ENCODE data around the gene MYBPHL. TPM values are rescaled to one million over a fixed set of nuclear protein-coding genes. Genes with fewer than 3 reads are reported as not detected.

The MYBPHL gene
- total RNA-seq, 4 donors from 2014 or later = not detected

- Histone ChIP-seq H3K27me3 (peaks cover 2% of the 10 kb centered on the region), H3K27ac (no peak overlapping the region), H3K4me3 (no peak overlapping the region), H3K9me3 (no peaks in the 10 kb centered on the region), H3K36me3 (no peaks in the 10 kb centered on the region), H3K4me1 (peaks cover 0 to 8% (median 4%) of the 10 kb centered on the region in 4 donors)
- WGBS, 2 donors (ENCODE audit: low coverage in 1 of 2) = 93% methylated on average over 16 of the region's 16 CpGs; no CpG with 5 or more reads in 1 of the 2 donors
- in situ Hi-C loops (cut with MboI; ENCODE audit: low pct_ligation_motif_present in 1 of 4, low pct_unique_long_range_greater_than_20kb in 1 of 4, low sequenced_read_pairs in 3 of 4) = loop anchor here in 1 of 4 donors (25.0 kb wide), 1 partner anchor 116 kb away; no protein-coding TSS in a partner anchor
- TF ChIP-seq POLR2AphosphoS5 (IDR thresholded peaks at IDR 0.05) (no peak), POLR2A (IDR thresholded peaks at IDR 0.05) (no peak), EP300 (IDR thresholded peaks at IDR 0.05; ENCODE audit: low read depth) (no peak), CTCF (IDR thresholded peaks at IDR 0.05) (no peak)
- no peak for DNase-seq
- intact Hi-C loops (cut with DNase I; ENCODE audit: low total_unique reads) = no loop called here
Measured at GRCh38 chr1:109296782-109297181, 10.0 kb downstream of the MYBPHL start.

GRCh38 chr1:109295712-109296415 lies 10.9 kb downstream of the MYBPHL start:
- Histone ChIP-seq H3K4me1 (peaks cover 0 to 8% (median 4%) of the 10 kb centered on the region in 4 donors), H3K4me3 (no peak overlapping the region), H3K27ac (no peak overlapping the region), H3K9me3 (no peaks in the 10 kb centered on the region), H3K27me3 (peaks cover 2% of the 10 kb centered on the region), H3K36me3 (no peaks in the 10 kb centered on the region)
- TF ChIP-seq POLR2AphosphoS5 (IDR thresholded peaks at IDR 0.05) (no peak), POLR2A (IDR thresholded peaks at IDR 0.05) (no peak), CTCF (IDR thresholded peaks at IDR 0.05) (no peak), EP300 (IDR thresholded peaks at IDR 0.05; ENCODE audit: low read depth) (no peak)
- 79 to 88% methylated on average over 8 to 12 of the region's 12 CpGs for WGBS, 2 donors (ENCODE audit: low coverage in 1 of 2)
- DNase-seq = no peak
- intact Hi-C loops (cut with DNase I; ENCODE audit: low total_unique reads) (no loop called here), in situ Hi-C loops (cut with MboI; ENCODE audit: low pct_ligation_motif_present in 1 of 4, low pct_unique_long_range_greater_than_20kb in 1 of 4, low sequenced_read_pairs in 3 of 4) (loop anchor here in 1 of 4 donors (25.0 kb wide), 1 partner anchor 116 kb away; no protein-coding TSS in a partner anchor)

DNA sequence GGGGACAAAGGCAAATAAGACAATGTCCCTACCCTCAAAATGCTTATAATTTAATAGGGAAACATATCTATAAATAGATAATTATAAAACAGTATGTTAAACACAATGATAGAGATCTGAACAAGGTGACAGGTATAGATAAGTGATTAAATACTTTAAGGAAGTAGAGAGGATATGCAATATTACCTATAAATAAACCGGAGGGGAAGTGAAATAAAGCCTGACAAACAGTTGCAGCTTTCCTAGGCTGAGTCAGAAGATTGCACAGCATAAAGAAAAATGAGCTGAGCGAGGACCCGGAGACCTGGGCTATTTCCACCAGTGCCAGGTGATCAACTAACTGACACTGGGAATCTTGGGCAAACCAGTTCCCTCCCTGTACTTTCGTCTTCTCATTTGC lies 12.3 kb downstream of the MYBPHL start:
- in situ Hi-C loops (cut with MboI; ENCODE audit: low pct_ligation_motif_present in 1 of 4, low pct_unique_long_range_greater_than_20kb in 1 of 4, low sequenced_read_pairs in 3 of 4) = loop anchor here in 1 of 4 donors (25.0 kb wide), 1 partner anchor 118 kb away; no protein-coding TSS in a partner anchor
- Histone ChIP-seq H3K27ac (no peak overlapping the region), H3K4me1 (peaks cover 0 to 8% (median 4%) of the 10 kb centered on the region in 4 donors), H3K4me3 (no peak overlapping the region), H3K9me3 (no peaks in the 10 kb centered on the region), H3K27me3 (peaks cover 2% of the 10 kb centered on the region), H3K36me3 (no peaks in the 10 kb centered on the region)
- WGBS, 2 donors (ENCODE audit: low coverage in 1 of 2) = 58 to 93% methylated on average over 4 of the region's 4 CpGs
- intact Hi-C loops (cut with DNase I; ENCODE audit: low total_unique reads) = no loop called here
- no peak for TF ChIP-seq CTCF (IDR thresholded peaks at IDR 0.05)
- no peak for DNase-seq

- intact Hi-C loops (cut with DNase I; ENCODE audit: low total_unique reads) (no loop called here), in situ Hi-C loops (cut with MboI; ENCODE audit: low pct_ligation_motif_present in 1 of 4, low pct_unique_long_range_greater_than_20kb in 1 of 4, low sequenced_read_pairs in 3 of 4) (loop anchor here in 1 of 4 donors (25.0 kb wide), 1 partner anchor 119 kb away; no protein-coding TSS in a partner anchor)
- Histone ChIP-seq H3K9me3 (no peaks in the 10 kb centered on the region), H3K4me1 (no peaks in the 10 kb centered on the region), H3K27me3 (peaks cover 2% of the 10 kb centered on the region), H3K4me3 (no peak overlapping the region), H3K36me3 (no peaks in the 10 kb centered on the region), H3K27ac (no peak overlapping the region)
- no peak for DNase-seq
- 65 to 83% methylated on average over 2 of the region's 2 CpGs for WGBS, 2 donors (ENCODE audit: low coverage in 1 of 2)
- TF ChIP-seq CTCF (IDR thresholded peaks at IDR 0.05) = no peak
- no peak for TF ChIP-seq POLR2AphosphoS5 (IDR thresholded peaks at IDR 0.05)
- TF ChIP-seq POLR2A (IDR thresholded peaks at IDR 0.05) = no peak
- TF ChIP-seq EP300 (IDR thresholded peaks at IDR 0.05; ENCODE audit: low read depth) = no peak
Measured at GRCh38 chr1:109293026-109293425, 13.8 kb downstream of the MYBPHL start.
